Endometrial microvascular endothelial cells (primary cell): ENCODE data around the gene SPECC1. TPM values are rescaled to one million over a fixed set of nuclear protein-coding genes. Genes with fewer than 3 reads are reported as not detected.
"Not testable (repeated sequence)": the region's sequence is repeated elsewhere in the genome, so short reads cannot be mapped to it uniquely, and the experiment has no call there.

Experiments
- in situ Hi-C: cut with HindIII; loops from 2 replicates; pipeline ENCODE4 v1.10.0; 2017; ENCODE audit warnings: low sequenced_read_pairs, low pct_unique_long_range_greater_than_20kb; ENCODE audit errors: inconsistent ontology term
- total RNA-seq: library from RNA; depleted of rRNA; stranded (reverse); fragments of >200 nt; gene quantifications from one replicate; pipeline ENCODE4 v1.2.3, GENCODE V29; 2015; ENCODE audit errors: inconsistent ontology term

SPECC1 gene
- total RNA-seq, 1 donor from 2014 or later = 15.1 TPM

DNA sequence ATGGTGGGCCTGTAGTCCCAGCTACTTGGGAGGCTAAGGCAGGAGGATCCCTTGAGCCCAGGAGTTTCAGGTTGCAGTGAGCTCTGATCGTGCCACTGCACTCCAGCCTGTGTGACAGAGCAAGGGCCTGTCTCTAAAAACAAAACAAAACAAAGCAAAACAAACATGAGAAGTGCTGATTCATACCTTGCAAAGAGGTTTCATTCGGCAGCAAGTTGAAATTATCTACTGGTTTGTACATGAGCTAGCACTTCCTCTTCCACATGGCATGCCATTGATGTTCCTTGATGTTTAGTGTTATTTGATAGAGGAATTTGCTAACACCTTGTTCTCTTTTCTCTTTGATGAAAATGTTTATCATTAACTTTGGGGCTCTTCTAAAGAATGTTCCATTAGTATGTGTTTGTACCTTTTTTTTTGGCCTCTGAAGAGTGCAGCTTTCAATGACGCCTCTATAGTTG, 50.6 kb downstream of the SPECC1 start:
- in situ Hi-C loops = no loop called here

DNA sequence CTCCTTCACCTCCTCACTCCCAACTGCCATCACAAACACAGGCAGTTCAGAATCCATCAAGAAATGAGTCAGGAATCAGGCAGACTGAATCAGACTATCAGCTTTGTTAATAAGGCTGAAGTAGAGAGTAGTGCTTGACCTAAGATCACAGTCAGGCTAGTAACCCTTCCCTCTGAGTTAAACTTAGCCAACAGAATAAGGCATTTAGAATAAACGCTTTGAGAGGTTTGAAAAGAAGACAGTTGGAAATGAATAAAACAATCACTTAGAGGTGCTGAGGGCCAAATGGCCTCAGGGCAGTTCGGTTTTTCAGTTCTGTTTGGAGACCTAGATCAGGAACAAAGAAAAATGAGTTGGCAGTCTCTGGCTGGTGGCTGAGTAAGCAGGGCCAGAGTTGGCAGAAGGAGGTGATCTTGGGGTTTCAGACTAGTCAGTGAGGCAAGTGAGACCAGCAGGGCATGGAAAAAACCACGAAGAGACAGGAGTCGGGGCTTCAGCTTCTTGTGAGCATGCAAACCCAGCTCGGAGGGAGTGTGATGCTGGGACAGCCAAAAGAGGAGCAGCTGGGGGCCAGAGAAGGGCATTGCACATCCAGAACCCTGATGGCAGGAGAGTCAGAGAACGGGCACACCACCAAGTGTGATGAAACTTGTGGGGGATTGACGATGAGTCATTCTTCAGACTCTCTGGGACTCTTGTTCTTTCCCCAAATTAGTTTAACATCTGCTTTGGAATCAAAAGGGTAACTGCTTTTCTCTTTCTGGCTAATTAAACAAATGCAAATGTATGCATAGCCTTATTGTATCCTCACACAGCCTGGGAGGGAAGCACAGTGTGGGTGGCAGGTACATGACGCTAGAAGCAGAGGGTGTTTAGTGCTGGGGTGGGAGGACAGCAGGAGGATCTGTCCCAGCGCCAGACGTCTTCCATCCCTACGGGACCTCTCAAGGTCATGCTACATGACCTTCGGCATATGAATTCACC, 54.8 kb downstream of the SPECC1 start:
- in situ Hi-C loops = no loop called here

DNA sequence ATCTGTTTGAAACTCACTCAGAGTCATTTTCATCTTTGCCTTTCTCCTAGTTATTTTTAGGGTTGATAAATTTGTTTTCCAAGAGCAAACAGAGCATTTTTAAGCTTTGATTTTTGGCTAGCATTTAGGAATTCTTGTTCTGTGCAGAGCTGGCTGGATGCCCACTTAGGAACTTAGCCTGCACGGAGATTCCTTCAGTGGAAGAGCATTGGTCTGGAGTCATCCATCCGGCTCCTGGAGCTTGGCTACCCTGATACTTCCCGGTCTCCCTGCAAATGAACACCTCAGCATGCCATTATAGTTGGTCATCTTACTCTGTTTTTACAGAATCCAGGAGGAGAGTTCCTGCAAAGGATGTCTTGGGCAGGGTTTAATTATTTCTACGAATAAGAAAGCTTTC, 57.1 kb downstream of the SPECC1 start:
- in situ Hi-C loops = no loop called here

DNA sequence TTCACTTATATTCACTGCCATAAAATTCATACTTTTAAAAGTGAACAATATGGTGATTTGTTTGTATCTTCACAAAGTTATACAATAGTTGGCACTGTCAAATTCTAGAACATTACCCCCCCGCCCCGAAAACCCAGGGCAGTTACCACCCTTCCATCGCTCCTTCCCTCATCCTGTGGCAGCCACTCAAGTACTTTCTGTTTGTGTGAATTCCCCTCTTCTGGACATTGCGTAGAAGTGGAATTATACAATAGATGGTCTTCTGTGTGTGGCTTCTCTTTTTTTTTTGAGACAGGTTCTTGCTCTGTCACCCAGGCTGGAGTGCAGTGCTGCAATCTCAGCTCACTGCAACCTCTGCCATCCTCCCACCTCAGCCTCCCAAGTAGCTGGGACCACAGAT, 58.6 kb downstream of the SPECC1 start:
- in situ Hi-C loops = no loop called here

DNA sequence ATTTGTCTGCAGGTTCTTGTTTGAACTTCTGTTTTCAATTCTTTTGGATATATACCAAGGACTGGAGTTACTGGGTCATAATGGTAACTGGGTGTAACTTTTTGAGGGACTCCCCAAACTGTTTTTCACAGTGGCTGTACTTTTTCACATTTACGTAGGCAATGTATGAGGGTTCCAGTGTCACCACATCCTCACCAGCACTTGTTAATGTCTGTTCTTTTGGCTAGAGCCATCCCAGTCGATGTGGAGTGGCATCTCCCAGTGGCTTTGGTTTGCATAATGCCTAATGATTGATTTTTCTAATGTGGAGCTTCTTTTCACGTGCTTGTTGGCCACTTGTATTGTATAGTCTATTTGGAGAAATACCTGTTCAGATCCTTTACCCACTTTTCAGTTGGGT, 59.3 kb downstream of the SPECC1 start:
- in situ Hi-C loops = no loop called here

DNA sequence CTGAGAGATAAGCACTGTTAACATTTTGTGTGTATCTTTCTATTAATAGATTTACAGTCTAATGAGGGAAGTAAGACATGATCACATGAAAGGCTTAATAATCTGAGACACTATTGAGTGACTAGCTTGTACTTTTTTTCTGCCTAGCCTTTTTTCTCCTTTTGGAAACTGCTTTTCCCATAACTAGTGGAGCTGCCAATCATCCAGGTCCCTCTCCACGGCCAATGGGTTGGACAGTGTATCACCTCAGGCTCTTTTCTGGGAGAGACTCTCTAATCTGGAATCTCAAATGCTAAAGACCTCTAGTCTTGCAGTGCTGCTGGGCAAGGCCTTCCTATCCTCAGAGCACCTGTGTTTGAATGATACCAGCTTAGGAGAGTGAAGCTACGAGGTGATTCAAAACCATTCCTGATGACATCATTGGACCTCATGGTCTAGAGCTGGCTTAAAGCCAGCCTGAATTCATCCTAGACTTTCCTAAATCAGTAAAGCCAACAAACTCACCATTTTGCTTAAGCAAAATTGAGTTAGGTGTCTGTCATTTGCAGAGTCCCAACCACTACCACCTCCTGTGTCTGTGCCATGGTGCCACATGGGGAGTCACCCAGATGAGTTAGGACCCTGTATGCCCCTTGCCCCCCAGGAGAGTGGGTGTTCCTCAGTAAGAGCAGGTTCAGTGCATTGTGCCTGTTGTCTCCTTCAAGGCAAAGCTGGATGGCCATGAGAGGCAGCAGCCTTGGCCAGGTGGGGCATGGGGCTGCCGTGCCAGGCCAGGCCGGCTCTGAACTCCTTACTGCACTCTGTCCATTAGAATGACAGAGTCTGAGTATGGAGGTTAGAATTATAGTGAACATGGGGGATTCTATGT, 62.9 kb downstream of the SPECC1 start:
- in situ Hi-C loops = no loop called here

DNA sequence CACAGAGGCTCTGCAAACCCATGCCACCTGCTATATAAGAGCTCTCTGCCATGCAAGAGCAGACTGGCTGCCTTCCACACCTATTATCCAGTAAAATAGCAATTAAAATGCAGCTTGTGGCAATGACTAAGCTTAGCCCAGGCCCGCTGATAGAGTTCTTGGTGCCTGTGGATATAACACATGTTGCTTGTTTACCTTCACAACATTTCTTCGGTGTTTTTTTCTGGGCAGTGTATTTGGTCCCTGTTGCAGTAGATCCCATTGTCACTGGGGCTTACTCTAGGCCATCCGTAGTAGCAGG, 63.5 kb downstream of the SPECC1 start:
- in situ Hi-C loops = no loop called here

DNA sequence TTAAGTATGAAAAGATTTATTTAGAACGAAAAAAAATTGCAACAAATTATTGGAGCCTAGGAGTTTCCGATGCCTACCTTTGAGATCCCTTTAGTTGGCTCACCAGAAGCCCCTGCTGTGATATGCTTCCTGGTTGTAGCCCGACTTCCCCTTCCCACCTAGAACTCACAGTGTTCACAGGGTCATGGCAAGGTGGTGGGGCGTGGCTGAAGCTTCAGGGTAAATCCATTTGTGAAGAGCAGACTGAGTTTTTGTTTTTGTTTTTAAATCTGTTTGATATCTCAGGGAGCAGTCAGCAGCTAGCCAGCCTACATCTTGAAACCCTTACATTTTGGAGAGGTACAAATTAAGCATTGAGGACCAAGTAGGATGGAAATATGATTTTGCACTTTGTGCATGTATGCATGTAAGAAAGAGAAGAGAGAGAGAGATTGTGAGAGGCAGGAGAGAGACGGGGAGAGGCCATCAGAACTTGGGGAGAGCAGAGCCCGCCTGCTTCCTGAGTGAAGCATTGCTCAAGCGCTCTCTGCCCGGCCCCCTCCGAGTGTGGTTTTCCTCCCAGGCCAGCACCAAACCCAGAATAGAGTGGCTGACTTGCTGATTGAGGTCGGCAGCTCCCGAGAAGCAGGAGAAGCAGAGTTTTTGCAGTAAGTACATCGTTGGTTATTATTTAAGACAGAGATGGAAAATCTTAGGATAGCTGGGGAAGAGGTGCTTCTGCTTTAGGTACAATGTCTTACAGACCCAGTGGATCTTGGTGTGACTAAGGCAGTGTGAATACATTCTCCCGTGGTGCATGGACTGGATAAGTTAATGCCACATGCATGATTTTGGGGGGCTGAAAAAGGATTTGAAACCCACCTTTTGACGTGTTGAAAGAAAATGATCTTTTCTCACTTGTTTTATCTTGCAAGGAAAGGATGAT, 64.2 kb downstream of the SPECC1 start:
- in situ Hi-C loops = no loop called here

DNA sequence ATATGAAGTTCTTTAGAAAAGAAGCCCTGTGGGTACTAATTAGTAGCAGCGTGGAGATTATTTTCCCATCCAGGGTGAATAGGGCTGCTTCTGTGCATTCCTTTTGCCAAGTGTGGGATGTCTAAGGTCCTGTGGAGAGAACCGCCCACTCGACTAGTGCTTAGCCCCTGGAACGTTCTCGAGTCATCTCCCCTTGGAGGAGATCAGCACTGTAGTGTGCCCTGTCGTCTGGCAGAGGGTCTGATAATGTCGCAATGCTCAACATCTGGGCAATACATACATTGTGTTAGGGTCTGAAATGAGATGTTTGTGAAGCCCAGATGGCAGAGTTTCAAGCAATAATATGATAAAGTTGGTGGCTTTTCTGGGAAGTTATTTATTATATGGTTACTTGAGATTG, 64.8 kb downstream of the SPECC1 start:
- in situ Hi-C loops = no loop called here

DNA sequence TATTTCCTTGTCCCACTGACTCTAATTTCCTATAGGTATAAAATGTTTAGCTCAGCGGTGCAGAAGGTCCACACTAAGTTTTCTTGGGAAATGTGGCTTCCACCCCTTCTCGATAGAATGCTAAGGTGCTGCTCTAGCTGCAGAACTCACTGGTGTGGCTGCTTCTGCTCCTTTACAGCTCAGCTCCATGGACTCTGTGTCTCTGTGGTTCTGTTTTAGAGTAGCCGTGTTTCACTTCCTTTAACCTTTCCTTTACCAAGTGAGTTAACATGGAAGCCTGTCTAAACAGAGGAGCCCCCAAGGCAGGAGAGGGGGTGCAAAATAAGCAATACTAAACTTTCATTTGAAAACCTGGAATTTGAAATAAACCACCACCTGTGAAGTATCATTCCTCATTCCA, 65.3 kb downstream of the SPECC1 start:
- in situ Hi-C loops = no loop called here

DNA sequence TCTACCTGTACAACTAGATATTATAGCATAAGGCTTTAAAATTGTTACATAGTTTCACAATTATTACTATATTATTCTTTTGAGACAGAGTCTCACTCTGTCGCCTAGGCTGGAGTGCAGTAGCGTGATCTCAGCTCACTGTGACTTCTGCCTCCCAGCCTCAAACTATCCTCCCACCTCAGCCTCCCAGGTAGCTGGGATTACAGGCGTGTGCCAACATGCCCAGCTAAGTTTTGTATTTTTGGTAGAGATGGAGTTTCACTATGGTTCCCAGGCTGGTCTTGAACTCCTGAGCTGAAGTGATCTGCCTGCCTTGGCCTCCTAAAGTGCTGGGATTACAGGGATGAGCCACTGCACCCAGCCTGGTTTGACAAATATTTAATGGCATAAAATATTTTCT, 67.0 kb downstream of the SPECC1 start:
- in situ Hi-C loops = not testable (repeated sequence)

DNA sequence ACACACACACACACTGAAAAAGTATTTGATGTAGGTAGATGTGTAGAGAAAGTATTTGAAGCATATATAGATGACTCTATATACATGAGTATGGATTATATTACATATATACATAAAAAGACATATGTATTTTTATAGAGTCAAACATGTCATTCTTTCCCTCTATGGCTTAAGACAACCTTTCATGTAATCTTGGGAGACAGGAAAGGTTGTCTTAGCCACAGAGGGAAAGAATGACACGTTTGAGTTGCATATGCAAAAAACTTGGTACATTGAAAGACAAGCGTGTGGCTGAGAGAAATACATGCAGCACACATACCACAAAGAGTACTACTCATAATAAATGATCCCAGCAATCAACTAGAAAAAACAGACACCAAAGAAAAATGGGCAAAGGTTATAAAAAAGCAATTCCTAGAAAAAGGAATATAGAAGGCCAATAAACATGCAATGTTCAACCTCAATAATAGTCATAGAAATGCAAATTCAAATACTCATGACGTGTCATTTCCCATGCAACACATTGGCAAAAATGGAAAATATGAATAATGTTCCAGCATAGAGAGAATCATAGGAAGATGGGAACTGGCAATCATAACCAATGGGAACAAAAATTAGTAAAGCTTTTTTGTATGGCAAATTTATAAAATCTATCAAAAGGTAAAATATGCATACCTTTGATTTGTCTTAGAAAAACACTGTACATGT, 69.0 kb downstream of the SPECC1 start:
- in situ Hi-C loops = no loop called here

DNA sequence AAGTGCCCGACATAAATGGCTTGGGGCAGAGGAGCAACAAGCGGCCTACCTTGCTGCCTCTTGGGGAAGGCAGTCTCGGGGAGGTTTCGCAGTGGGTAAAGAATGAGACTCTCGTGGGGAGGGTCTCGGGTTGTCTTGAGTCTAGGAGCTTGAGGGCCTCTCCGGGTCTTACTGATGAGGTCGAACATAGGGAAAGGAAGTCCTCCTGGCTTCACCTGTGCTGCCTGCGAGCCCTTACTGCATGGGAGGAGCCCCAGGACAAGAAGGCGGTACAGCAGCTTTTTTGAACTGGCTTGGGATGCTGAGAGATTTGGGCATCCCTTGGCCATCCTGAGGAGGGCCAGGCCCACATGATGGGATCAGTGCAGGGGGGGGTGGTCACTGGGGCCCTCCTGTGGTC, 71.4 kb downstream of the SPECC1 start:
- in situ Hi-C loops = no loop called here

DNA sequence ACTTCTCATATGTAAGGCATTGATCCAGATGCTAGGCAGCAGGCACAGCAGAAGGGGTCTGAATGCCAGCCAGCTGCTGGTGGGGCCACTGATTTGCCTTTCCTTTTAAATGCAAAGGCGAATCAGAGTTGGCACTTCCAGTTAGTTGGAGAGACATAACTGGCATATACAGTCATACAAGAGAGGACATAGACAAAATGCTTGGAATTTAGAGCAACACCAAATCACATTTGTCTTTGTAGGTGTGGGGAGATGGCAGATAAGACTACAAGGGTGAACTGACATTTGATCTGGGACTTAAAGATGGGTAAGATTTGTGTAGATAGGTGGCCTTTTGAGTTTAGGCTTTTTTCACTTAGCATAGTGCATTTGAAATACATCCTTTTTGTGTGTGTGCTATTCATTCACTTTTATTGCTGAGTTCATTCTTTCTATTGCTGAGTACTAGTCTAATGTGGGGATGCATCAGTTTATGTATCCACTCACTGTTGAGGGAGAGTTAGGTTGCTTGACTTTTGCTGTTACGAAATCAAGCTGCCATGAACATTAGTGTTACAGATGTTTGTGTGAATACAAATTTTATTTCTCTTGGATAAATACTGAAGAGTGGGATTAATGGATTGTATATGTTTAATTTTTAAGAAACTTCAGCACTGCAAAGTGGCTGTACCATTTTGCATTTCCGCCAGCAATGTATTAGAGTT, 74.1 kb downstream of the SPECC1 start:
- in situ Hi-C loops = no loop called here

DNA sequence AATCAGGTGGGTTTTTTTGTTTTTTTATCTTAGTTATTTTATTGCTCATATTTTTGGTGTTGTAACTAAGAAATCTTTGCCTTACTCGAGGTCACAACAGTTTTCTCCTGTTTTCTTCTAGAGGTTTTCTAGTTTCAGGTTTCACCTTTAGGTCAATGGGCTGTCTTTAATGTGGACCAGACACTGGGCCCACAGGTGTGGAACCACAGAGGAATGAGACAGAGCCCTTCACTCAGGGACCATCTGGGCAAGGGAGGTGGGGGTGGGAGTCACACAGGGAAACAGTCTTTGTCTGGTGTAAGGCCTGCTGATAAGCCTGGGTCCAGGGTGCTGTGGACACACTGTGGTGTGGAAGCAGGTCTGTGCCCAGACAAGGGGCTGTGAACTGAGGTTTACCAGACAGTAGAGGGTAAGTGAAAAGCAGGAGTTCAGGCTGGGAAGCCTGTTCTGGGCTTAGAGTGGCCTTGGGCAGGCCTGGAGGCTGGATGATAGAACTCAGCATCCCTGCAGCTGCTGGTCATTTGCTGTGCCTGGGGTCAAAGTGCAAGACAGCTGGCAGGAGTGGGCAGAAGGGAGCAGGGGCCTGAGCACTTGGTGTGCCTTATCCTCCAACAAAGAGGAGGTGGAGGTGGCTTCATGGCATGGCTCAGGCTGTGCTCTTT, 75.6 kb downstream of the SPECC1 start:
- in situ Hi-C loops = no loop called here

DNA sequence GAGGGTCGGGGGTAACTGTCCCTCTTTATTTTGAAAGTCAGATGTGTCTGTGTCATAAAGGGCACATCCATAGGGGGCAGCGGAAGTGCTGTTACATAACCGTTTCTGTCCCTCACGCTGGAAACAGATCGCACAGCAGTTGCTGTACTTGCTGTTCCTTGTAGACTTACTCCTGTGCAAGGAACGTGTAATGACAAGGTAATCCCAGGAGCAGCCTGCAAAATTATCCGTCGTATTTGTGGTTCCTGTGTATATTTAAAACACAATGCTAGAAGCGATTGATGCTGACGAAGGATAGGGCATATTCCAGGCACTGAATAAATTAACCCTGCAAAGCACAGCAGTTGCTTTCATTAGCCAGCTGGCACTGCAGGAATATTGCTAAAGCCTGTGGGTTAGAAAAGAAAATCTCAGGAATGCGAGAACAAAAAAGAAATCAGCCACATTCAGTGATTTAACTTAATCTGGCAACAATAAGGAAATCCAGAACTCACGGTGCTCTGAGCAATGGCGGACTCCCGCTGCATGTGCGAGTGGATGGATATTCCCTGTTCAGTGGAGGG, 76.2 kb downstream of the SPECC1 start:
- in situ Hi-C loops = no loop called here
